GM18867 (cell line): ENCODE data around the gene OPRL1.
"Not testable (repeated sequence)": the region's sequence is repeated elsewhere in the genome, so short reads cannot be mapped to it uniquely, and the experiment has no call there.

Experiments
- ATAC-seq: cut with Tn5 transposase; IDR thresholded peaks from one replicate; pipeline ENCODE4 v1.9.1; 2021; ENCODE audit warnings: mild to moderate bottlenecking, moderate library complexity; ENCODE audit not compliant: unreplicated experiment

OPRL1 gene

GRCh38 chr20:64083378-64083803, 3.5 kb downstream of the OPRL1 start:
- peak; percentile 29 for ATAC-seq

- no peak for ATAC-seq
Observed at GRCh38 chr20:64083804-64084684, 4.2 kb downstream of the OPRL1 start, which contains the start of gene LKAAEAR1. Gene LKAAEAR1 (minus strand): TSS chr20:64084398. CDS start chr20:64084219, 179 bp downstream.

- ATAC-seq, result no peak
Observed at GRCh38 chr20:64084685-64085152, 4.8 kb downstream of the OPRL1 start.

GRCh38 chr20:64086801-64087200, 6.9 kb downstream of the OPRL1 start:
- no peak for ATAC-seq

- ATAC-seq, result not testable (repeated sequence)
Observed at GRCh38 chr20:64087226-64087825, 7.4 kb downstream of the OPRL1 start.

- not testable (repeated sequence) for ATAC-seq
Observed at GRCh38 chr20:64088586-64088985, 8.7 kb downstream of the OPRL1 start.

- no peak for ATAC-seq
Observed at GRCh38 chr20:64090165-64090564, 10.3 kb downstream of the OPRL1 start.

GRCh38 chr20:64091340-64091739, 11.5 kb downstream of the OPRL1 start:
- ATAC-seq, result no peak

- ATAC-seq, result no peak
Observed at GRCh38 chr20:64091770-64092169, 11.9 kb downstream of the OPRL1 start.

- no peak for ATAC-seq
Observed at GRCh38 chr20:64092258-64093012, 12.6 kb downstream of the OPRL1 start.

GRCh38 chr20:64093013-64093503, 13.2 kb downstream of the OPRL1 start:
- no peak for ATAC-seq

GRCh38 chr20:64095455-64095854, 15.6 kb downstream of the OPRL1 start:
- ATAC-seq, result no peak

- no peak for ATAC-seq
Observed at GRCh38 chr20:64095927-64096326, 16.0 kb downstream of the OPRL1 start.

- no peak for ATAC-seq
Observed at GRCh38 chr20:64096535-64096934, 16.7 kb downstream of the OPRL1 start.

GRCh38 chr20:64098471-64099013, 18.7 kb downstream of the OPRL1 start:
- ATAC-seq, result no peak

- no peak for ATAC-seq
Observed at GRCh38 chr20:64099086-64099786, 19.4 kb downstream of the OPRL1 start.

GRCh38 chr20:64099880-64100565, 20.1 kb downstream of the OPRL1 start:
- no peak for ATAC-seq

GRCh38 chr20:64100566-64100888, 20.6 kb downstream of the OPRL1 start:
- ATAC-seq, result no peak

GRCh38 chr20:64100946-64101688, 21.2 kb downstream of the OPRL1 start:
- no peak for ATAC-seq
